Panc1 (cell line): ENCODE results near the gene C19orf25. TPM values are rescaled to one million over a fixed set of nuclear protein-coding genes. Genes with fewer than 3 reads are reported as not detected.

Source experiments
- ATAC-seq: fragments of 200-7000 bp; cut with Tn5 transposase; 2 replicates; pipeline ENCODE4 v1.9.1; 2020; ENCODE audit warnings: mild to moderate bottlenecking, moderate library complexity
- BruUV-seq: library from RNA; stranded (reverse); fragments of 400-500 nt; replicated peaks from 2 replicates; lab custom pipeline; 2021; lab: Mats Ljungman, UMichigan
- CTCF ChIA-PET: fragments of 300-600 bp; sonication (Branson Sonifier 250); formaldehyde crosslinking; loops from one replicate; lab custom pipeline; 2022; ENCODE audit warnings: antibody characterized with exemption; lab: Charles Lee
- POLR2A ChIA-PET: fragments of 300-600 bp; sonication (Branson Sonifier 250); formaldehyde crosslinking; loops from one replicate; lab custom pipeline; 2022; ENCODE audit warnings: antibody characterized with exemption; lab: Charles Lee
- DNase-seq: peaks from one replicate; pipeline ENCODE4 v3.0.0-alpha.2; 2010; ENCODE audit warnings: low read depth, low spot score
- H3K27ac ChIP-seq: 2 replicates; pipeline ENCODE4 v1.5.1; 2011; ENCODE audit warnings: mild to moderate bottlenecking, low read length, inconsistent platforms
- H3K27me3 ChIP-seq: fragments of 200-500 bp; sonication (Bioruptor generic); 2 replicates; pipeline ENCODE4 v1.6.0; 2014; ENCODE audit warnings: low read length, inconsistent platforms; ENCODE audit not compliant: control insufficient read depth, insufficient read depth
- H3K36me3 ChIP-seq: fragments of 200-500 bp; sonication (Bioruptor generic); 2 replicates; pipeline ENCODE4 v1.5.1; 2014; ENCODE audit warnings: inconsistent platforms, mild to moderate bottlenecking, low read length, moderate library complexity; ENCODE audit not compliant: control insufficient read depth, insufficient read depth
- H3K4me1 ChIP-seq: 2 replicates; pipeline ENCODE4 v1.5.1; 2011; ENCODE audit warnings: inconsistent platforms, mild to moderate bottlenecking, low read length, moderate library complexity; ENCODE audit not compliant: control insufficient read depth, insufficient read depth
- H3K4me3 ChIP-seq, 2 experiments: 2 replicates each; pipeline ENCODE4 v1.5.1; 2011 to 2012; ENCODE audit warnings: low read depth in 2 of 2, low read length in 2 of 2, mild to moderate bottlenecking in 2 of 2, inconsistent platforms in 1 of 2, moderate library complexity in 1 of 2
- H3K9me3 ChIP-seq: fragments of 200-500 bp; sonication (Bioruptor generic); 2 replicates; pipeline ENCODE4 v1.5.1; 2014; ENCODE audit warnings: low read depth, mild to moderate bottlenecking, inconsistent platforms, low read length, moderate library complexity; ENCODE audit not compliant: control insufficient read depth, insufficient read depth
- POLR2AphosphoS5 ChIP-seq: IDR thresholded peaks from 2 replicates; pipeline ENCODE4 v1.6.1; 2012; ENCODE audit warnings: mild to moderate bottlenecking, low read depth, low read length, moderate library complexity
- SIN3A ChIP-seq: IDR thresholded peaks from 2 replicates; pipeline ENCODE4 v1.6.1; 2012; ENCODE audit warnings: low read depth, mild to moderate bottlenecking, low read length, moderate library complexity, borderline replicate concordance; ENCODE audit not compliant: insufficient read depth
- TCF7L2 ChIP-seq: IDR thresholded peaks from 2 replicates; pipeline ENCODE4 v1.6.1; 2011; ENCODE audit warnings: mild to moderate bottlenecking, low read depth, low read length, inconsistent platforms
- in situ Hi-C: cut with HindIII; loops from 2 replicates; pipeline ENCODE4 v1.10.0; 2016; ENCODE audit warnings: low sequenced_read_pairs, low pct_unique_long_range_greater_than_20kb
- intact Hi-C: fragments of 100-400 bp; cut with micrococcal nuclease; formaldehyde crosslinking; loops from one replicate; pipeline ENCODE4 v1.10.0; 2022; ENCODE audit not compliant: unreplicated experiment
- total RNA-seq: library from RNA; stranded (reverse); gene quantifications from one replicate; pipeline ENCODE4 v1.2.1, GENCODE V29; 2021; ENCODE audit not compliant: unreplicated experiment
- TF ChIP-seq, protein P1 (sequence below), 2 experiments: IDR thresholded peaks; 2 replicates each; pipeline ENCODE4 v1.6.1; 2011 to 2012; ENCODE audit warnings: low read depth in 2 of 2, control low read depth in 1 of 2, low read length in 1 of 2, mild to moderate bottlenecking in 1 of 2, moderate library complexity in 1 of 2; ENCODE audit not compliant: insufficient read depth in 1 of 2
- TF ChIP-seq, protein P2 (sequence below): fragments of 450-650 bp; IDR thresholded peaks from 2 replicates; pipeline ENCODE4 v1.5.1; 2017; ENCODE audit warnings: mild to moderate bottlenecking

C19orf25 gene
- total RNA-seq, 1 experiment from 2014 or later = 34.7 TPM

DNA sequence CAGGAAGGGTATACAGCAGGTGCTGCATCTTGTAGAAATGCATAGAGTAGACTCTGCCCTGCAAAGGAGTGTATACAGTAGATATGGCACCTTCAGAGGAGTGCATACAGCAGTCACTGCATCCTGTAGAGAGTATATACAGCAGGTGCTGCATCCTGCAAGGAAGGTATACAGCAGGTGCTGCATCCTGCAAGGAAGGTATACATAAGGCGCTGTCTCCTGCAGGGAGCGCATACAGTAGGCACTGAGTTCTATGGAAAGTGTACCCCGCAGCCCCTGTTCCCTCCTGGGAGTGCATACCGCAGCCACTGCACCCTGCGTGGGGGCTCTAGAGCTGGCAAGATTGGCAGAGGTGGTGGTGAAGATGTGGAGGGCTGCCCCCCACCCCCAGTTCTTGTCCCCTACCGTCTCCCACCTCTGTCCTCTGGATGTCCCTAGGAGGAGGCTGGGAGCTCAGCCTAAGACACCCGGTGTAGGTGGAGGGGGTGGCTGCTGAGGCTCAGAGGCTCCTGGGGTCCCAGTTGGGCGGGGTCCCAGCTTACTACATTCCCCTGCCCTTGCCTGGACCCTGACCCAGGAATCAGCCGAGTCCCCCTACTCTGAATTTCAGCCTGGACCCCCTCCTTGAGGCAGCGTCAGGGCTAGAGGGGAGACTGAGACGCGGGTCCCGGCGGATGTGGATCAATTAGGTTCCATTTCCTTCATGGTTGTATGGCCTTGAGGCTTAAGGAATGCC, 36.1 kb upstream of the C19orf25 start:
- BruUV-seq = no TSS peak
- CTCF ChIA-PET = interaction anchor here (0.6 kb wide), 1 partner anchor 73 kb away, joined by 8 read pairs; no protein-coding TSS in a partner anchor
- intact Hi-C loops (no loop called here), in situ Hi-C loops (no loop called here)
- no peaks in the 10 kb centered on the region for H3K9me3 ChIP-seq
- no peak overlapping the region for H3K4me3 ChIP-seq
- no peaks in the 10 kb centered on the region for H3K4me1 ChIP-seq
- POLR2A ChIA-PET = interaction anchor here (0.5 to 0.7 kb wide), 2 partner anchors 70 to 246 kb away, joined by 6 to 12 read pairs; no protein-coding TSS in a partner anchor
- peaks cover 2% of the 10 kb centered on the region; the same call in 1 of the 2 replicates for H3K36me3 ChIP-seq
- DNase-seq = no peak
- ATAC-seq = no peak
- no peak for TF ChIP-seq SIN3A
- TF ChIP-seq TCF7L2 = no peak
- TF ChIP-seq, protein P1, sequence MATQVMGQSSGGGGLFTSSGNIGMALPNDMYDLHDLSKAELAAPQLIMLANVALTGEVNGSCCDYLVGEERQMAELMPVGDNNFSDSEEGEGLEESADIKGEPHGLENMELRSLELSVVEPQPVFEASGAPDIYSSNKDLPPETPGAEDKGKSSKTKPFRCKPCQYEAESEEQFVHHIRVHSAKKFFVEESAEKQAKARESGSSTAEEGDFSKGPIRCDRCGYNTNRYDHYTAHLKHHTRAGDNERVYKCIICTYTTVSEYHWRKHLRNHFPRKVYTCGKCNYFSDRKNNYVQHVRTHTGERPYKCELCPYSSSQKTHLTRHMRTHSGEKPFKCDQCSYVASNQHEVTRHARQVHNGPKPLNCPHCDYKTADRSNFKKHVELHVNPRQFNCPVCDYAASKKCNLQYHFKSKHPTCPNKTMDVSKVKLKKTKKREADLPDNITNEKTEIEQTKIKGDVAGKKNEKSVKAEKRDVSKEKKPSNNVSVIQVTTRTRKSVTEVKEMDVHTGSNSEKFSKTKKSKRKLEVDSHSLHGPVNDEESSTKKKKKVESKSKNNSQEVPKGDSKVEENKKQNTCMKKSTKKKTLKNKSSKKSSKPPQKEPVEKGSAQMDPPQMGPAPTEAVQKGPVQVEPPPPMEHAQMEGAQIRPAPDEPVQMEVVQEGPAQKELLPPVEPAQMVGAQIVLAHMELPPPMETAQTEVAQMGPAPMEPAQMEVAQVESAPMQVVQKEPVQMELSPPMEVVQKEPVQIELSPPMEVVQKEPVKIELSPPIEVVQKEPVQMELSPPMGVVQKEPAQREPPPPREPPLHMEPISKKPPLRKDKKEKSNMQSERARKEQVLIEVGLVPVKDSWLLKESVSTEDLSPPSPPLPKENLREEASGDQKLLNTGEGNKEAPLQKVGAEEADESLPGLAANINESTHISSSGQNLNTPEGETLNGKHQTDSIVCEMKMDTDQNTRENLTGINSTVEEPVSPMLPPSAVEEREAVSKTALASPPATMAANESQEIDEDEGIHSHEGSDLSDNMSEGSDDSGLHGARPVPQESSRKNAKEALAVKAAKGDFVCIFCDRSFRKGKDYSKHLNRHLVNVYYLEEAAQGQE (IDR thresholded peaks at IDR 0.05; ENCODE audit: insufficient read depth in 1 of 2, low read depth in 2 of 2, low read length in 1 of 2) = no peak
- TF ChIP-seq POLR2AphosphoS5 = no peak
- TF ChIP-seq, protein P2, sequence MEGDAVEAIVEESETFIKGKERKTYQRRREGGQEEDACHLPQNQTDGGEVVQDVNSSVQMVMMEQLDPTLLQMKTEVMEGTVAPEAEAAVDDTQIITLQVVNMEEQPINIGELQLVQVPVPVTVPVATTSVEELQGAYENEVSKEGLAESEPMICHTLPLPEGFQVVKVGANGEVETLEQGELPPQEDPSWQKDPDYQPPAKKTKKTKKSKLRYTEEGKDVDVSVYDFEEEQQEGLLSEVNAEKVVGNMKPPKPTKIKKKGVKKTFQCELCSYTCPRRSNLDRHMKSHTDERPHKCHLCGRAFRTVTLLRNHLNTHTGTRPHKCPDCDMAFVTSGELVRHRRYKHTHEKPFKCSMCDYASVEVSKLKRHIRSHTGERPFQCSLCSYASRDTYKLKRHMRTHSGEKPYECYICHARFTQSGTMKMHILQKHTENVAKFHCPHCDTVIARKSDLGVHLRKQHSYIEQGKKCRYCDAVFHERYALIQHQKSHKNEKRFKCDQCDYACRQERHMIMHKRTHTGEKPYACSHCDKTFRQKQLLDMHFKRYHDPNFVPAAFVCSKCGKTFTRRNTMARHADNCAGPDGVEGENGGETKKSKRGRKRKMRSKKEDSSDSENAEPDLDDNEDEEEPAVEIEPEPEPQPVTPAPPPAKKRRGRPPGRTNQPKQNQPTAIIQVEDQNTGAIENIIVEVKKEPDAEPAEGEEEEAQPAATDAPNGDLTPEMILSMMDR = no peak
- H3K27ac ChIP-seq = no peak overlapping the region
- no peaks in the 10 kb centered on the region for H3K27me3 ChIP-seq

DNA sequence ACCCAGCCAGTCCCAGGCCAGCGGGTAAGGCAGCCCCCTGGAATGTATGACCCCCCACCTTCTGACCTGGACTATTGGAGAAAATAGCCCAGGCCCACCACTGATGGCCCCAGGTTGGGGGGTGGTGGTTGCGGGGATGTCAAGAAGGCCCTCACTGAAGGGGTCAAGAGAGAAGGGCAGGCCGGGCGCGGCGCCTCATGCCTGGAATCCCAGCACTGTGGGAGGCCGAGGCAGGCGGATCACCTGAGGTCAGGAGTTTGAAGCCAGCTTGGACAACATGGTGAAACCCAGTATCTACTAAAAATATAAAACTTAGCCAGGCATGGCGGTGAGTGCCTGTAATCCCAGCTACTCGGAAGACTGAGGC, 35.3 kb upstream of the C19orf25 start:
- ChIA-PET CTCF (no interaction called here), POLR2A (interaction anchor here (0.7 kb wide), 1 partner anchor 71 kb away, joined by 6 read pairs; no protein-coding TSS in a partner anchor)
- no peak overlapping the region for H3K4me3 ChIP-seq
- BruUV-seq = no TSS peak
- H3K27me3 ChIP-seq = no peaks in the 10 kb centered on the region
- no peaks in the 10 kb centered on the region for H3K9me3 ChIP-seq
- in situ Hi-C loops = no loop called here
- peaks cover 2% of the 10 kb centered on the region; the same call in 1 of the 2 replicates for H3K36me3 ChIP-seq
- H3K4me1 ChIP-seq = no peaks in the 10 kb centered on the region
- H3K27ac ChIP-seq = no peak overlapping the region
- no peak for TF ChIP-seq POLR2AphosphoS5
- TF ChIP-seq, protein P1 (IDR thresholded peaks at IDR 0.05; ENCODE audit: insufficient read depth in 1 of 2, low read depth in 2 of 2, low read length in 1 of 2) = no peak
- no peak for TF ChIP-seq SIN3A
- TF ChIP-seq, protein P2 = no peak
- no peak for TF ChIP-seq TCF7L2
- no peak for ATAC-seq
- no peak for DNase-seq
- intact Hi-C loops = no loop called here
